ENCODE results near the gene CACNA1I. TPM values are rescaled to one million over a fixed set of nuclear protein-coding genes. Genes with fewer than 3 reads are reported as not detected.

The CACNA1I gene
- total and polyA plus RNA-seq, 2 experiments from 2014 or later: 0.42 to 2.4 TPM

GRCh38 chr22:39665661-39666431 is 95.3 kb downstream of the CACNA1I start:
- no peaks in the 10 kb centered on the region for H3K79me2 ChIP-seq (replicated peaks; ENCODE audit: insufficient read depth)
- H3K4me1 ChIP-seq (ENCODE audit: insufficient read depth): peaks cover 15% of the 10 kb centered on the region
- no peak overlapping the region for H3K27ac Mint-ChIP-seq
- H3K4me3 Mint-ChIP-seq: peak overlapping the region; percentile 65; the same call in 2 of the 3 replicates
- H3K36me3 ChIP-seq (ENCODE audit: insufficient read depth): no peaks in the 10 kb centered on the region
- ATAC-seq (no peak), DNase-seq (ENCODE audit: low spot score) (no peak)
- H3K4me2 ChIP-seq: no peak overlapping the region
- H4K20me1 ChIP-seq (replicated peaks; ENCODE audit: insufficient read depth): no peaks in the 10 kb centered on the region
- H3F3A ChIP-seq (replicated peaks; ENCODE audit: low read depth): no peaks in the 10 kb centered on the region
- H3K9me2 ChIP-seq (ENCODE audit: insufficient read depth): no peaks in the 10 kb centered on the region
- peaks cover 5% of the 10 kb centered on the region for H3K36me3 Mint-ChIP-seq (ENCODE audit: low read depth)
- H3K27me3 Mint-ChIP-seq (ENCODE audit: insufficient read depth, low read depth, poor library complexity): peaks cover 36% of the 10 kb centered on the region
- H3K4me1 Mint-ChIP-seq: peaks cover 20% of the 10 kb centered on the region
- H3K4me3 ChIP-seq: no peak overlapping the region
- no peak overlapping the region for H3K27ac ChIP-seq (ENCODE audit: low read depth)
- H3K27me3 ChIP-seq (ENCODE audit: insufficient read depth): peaks cover 15% of the 10 kb centered on the region
- no peak overlapping the region for H2AFZ ChIP-seq
- TF ChIP-seq STAT1 (IDR thresholded peaks at IDR 0.05; ENCODE audit: unreplicated experiment): no peak
- TF ChIP-seq, protein P1, sequence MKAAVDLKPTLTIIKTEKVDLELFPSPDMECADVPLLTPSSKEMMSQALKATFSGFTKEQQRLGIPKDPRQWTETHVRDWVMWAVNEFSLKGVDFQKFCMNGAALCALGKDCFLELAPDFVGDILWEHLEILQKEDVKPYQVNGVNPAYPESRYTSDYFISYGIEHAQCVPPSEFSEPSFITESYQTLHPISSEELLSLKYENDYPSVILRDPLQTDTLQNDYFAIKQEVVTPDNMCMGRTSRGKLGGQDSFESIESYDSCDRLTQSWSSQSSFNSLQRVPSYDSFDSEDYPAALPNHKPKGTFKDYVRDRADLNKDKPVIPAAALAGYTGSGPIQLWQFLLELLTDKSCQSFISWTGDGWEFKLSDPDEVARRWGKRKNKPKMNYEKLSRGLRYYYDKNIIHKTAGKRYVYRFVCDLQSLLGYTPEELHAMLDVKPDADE (IDR thresholded peaks at IDR 0.05): no peak
- TF ChIP-seq NANOG (IDR thresholded peaks at IDR 0.05; ENCODE audit: borderline replicate concordance): no peak
- no peak for TF ChIP-seq ZNF114 (CRISPR knock-in tag; IDR thresholded peaks at IDR 0.05)
- no peak for TF ChIP-seq CREB1 (CRISPR knock-in tag; IDR thresholded peaks at IDR 0.05; ENCODE audit: low read depth)
- no peak for TF ChIP-seq JUNB (IDR thresholded peaks at IDR 0.05; ENCODE audit: unreplicated experiment)
- TF ChIP-seq POLR2AphosphoS5 (IDR thresholded peaks at IDR 0.05; ENCODE audit: low read depth): no peak
- H3K9me3 Mint-ChIP-seq: peaks cover 4% of the 10 kb centered on the region; the same call in 2 of the 3 replicates

DNA sequence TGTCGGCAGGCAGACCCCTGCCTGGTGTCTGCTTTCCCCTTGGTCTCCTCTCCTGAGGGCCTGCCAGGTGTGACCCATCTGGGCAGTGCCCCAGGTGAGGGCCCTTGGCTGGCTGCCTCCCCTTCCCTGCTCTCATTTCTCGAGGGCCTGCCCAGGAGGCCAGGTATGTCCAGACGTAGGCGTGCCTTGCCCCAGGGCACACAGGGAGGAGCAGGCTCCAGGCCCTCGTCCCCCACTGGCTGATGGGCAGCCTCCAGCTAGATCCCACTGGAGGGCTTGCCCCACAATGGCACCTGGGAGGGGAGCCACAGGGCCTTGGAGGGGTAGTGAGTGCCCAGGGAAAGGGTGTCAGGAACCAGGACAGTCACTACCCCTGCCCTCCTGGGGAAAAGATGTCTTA is 95.9 kb downstream of the CACNA1I start:
- Mint-ChIP-seq H3K27ac (no peak overlapping the region), H3K4me1 (peaks cover 20% of the 10 kb centered on the region)
- no peaks in the 10 kb centered on the region for H3K79me2 ChIP-seq (replicated peaks; ENCODE audit: insufficient read depth)
- TF ChIP-seq EZH2phosphoT487 (IDR thresholded peaks at IDR 0.05; ENCODE audit: unreplicated experiment) (no peak), EZH2 (IDR thresholded peaks at IDR 0.05; ENCODE audit: low read depth, unreplicated experiment) (no peak), ZNF331 (CRISPR knock-in tag; IDR thresholded peaks at IDR 0.05; ENCODE audit: low read depth) (no peak), NANOG (IDR thresholded peaks at IDR 0.05; ENCODE audit: borderline replicate concordance) (no peak), JUNB (IDR thresholded peaks at IDR 0.05; ENCODE audit: unreplicated experiment) (no peak), ZNF114 (CRISPR knock-in tag; IDR thresholded peaks at IDR 0.05) (no peak), STAT1 (IDR thresholded peaks at IDR 0.05; ENCODE audit: unreplicated experiment) (no peak), CREB1 (CRISPR knock-in tag; IDR thresholded peaks at IDR 0.05; ENCODE audit: low read depth) (no peak), CTCF (conservative IDR thresholded peaks at IDR 0.05; ENCODE audit: low read depth in 2 of 2) (no peak)
- TF ChIP-seq, protein P1 (IDR thresholded peaks at IDR 0.05): no peak

More for the DNA sequence above, 95.9 kb downstream of the CACNA1I start:
- Histone ChIP-seq H2AFZ (no peak overlapping the region), H3K4me1 (ENCODE audit: insufficient read depth) (peaks cover 15% of the 10 kb centered on the region), H3F3A (replicated peaks; ENCODE audit: low read depth) (no peaks in the 10 kb centered on the region), H3K36me3 (ENCODE audit: insufficient read depth) (peaks cover 4% of the 10 kb centered on the region; the same call in 1 of the 2 replicates), H3K27ac (ENCODE audit: low read depth) (no peak overlapping the region), H3K4me2 (no peak overlapping the region), H4K20me1 (replicated peaks; ENCODE audit: insufficient read depth) (no peaks in the 10 kb centered on the region), H3K27me3 (ENCODE audit: insufficient read depth) (peaks cover 10% of the 10 kb centered on the region), H3K9me2 (ENCODE audit: insufficient read depth) (no peaks in the 10 kb centered on the region), H3K4me3 (no peak overlapping the region)
- Mint-ChIP-seq H3K9me3 (peaks cover 10% of the 10 kb centered on the region), H3K36me3 (ENCODE audit: low read depth) (peaks cover 12% of the 10 kb centered on the region), H3K27me3 (ENCODE audit: insufficient read depth, low read depth, poor library complexity) (peaks cover 29% of the 10 kb centered on the region), H3K4me3 (no peak overlapping the region)
- DNase-seq (ENCODE audit: low spot score): no peak
- ATAC-seq: no peak

Data from GM23338 (cell line).